ENCODE measurements around the gene KCTD17.

KCTD17 gene

GRCh38 chr22:37107816-37108621, 56.5 kb downstream of the KCTD17 start:
- no peak for DNase-seq

DNA sequence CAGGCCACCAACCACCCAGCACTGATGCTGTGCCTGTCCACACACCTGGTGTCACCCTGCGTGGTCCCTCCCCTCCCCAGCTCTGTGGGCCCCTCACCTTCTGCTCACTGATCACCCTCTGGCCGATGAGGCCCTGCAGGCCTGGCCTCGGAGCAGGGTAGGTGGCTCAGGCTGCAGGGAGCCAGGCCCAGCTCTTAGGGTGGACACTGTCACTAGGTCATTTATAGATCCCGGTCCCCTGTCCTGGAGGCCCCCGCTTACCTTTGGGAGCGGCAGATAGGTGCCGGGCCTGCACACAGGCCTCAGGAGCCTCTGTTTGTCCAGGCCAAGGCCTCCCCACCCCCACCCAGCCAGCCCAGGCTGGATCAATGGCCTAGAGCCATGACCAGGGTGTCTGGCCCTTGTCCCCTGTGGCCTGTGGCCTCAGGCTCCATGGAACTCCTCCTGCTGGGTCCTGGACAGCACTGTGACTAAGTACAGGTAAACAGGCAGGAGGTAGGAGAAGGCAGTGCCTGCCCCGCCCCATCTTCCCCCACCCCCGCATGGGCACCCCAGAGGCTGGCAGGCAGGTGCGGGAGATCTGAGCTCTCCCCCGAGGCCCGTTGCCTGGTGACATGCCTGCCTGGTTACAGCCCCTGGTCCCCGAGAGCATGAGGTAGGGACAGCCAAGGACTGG, 57.8 kb downstream of the KCTD17 start, which contains the start of gene TMPRSS6:
TSS of gene TMPRSS6 (minus strand) at position 472 of the 676 bp plus-strand sequence. CDS start 6,296 bp downstream, outside the sequence.
- no peak for DNase-seq

- no peak for DNase-seq
These were observed 59.7 kb downstream of the KCTD17 start for GRCh38 chr22:37111156-37111717.

DNA sequence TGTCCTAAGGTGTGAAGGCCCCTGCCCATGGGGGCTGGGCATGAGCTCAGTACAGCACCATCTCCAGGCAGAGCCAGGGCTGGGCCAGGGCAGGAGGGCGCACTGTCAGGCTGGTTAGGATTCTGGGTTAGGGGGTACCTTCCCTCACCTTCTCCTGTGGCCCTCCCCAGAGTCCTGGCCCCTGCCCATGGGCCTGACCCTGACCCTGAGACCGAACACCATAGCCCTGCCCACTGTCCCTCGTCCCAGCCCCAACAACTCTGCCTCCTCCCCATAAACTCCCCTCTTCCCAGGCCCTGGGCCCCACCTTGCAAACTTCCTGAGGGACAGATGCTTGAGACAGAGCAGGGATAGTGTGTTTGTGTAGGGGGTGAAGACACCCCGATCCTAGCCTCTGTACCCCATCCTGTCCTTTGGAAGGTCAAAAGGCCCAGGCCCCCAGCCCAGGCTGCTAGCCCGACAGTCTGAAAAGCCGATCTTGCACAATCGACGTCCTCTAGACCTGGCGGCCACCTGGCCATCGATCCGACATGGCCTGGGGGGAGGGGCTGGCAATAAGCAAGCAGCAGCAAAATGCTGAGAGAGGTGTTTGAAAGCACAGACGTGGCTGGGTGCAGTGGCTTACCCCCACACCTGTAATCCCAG, 60.7 kb downstream of the KCTD17 start:
- no peak for DNase-seq

All from fibroblast of skin of back (primary cell).